ENCODE measurements around the gene TTLL1.

GRCh38 chr22:43126501-43127165, 37.4 kb upstream of the TTLL1 start:
- TF ChIP-seq REST (IDR thresholded peaks at IDR 0.05; ENCODE audit: insufficient read depth in 1 of 2, low read depth in 2 of 2, low read length in 2 of 2) (no peak), TAF1 (IDR thresholded peaks at IDR 0.05; ENCODE audit: borderline replicate concordance, insufficient read depth, low read length) (no peak), POLR2AphosphoS5 (IDR thresholded peaks at IDR 0.05; ENCODE audit: low read depth, low read length) (no peak), SIN3A (IDR thresholded peaks at IDR 0.05; ENCODE audit: borderline replicate concordance, insufficient read depth, low read length) (no peak), FOXP2 (optimal IDR thresholded peaks at IDR 0.05; ENCODE audit: borderline replicate concordance, extremely low read depth, extremely low read length, insufficient read depth) (no peak)

Data from PFSK-1 (cell line).